Measurements from ENCODE around the gene PRRG4.

GRCh38 chr11:32885556-32885955, 55.8 kb downstream of the PRRG4 start:
- TF ChIP-seq CTCF (IDR thresholded peaks at IDR 0.05; ENCODE audit: low read depth, low read length) (no peak), EZH2phosphoT487 (IDR thresholded peaks at IDR 0.05; ENCODE audit: low read depth) (no peak)

All from OCI-LY3 (cell line).